Inflammatory macrophage (primary cell): ENCODE data around the gene BICRA.
A peak's percentile ranks its signal among the peaks of the same experiment; 100 is the strongest.
"Not testable (repeated sequence)": the region's sequence is repeated elsewhere in the genome, so short reads cannot be mapped to it uniquely, and the experiment has no call there.

Experiments used
- DNase-seq, 2 donors: peaks; one replicate each; pipeline ENCODE4 v3.0.0-alpha.2; 2020 to 2022

Gene BICRA

DNA sequence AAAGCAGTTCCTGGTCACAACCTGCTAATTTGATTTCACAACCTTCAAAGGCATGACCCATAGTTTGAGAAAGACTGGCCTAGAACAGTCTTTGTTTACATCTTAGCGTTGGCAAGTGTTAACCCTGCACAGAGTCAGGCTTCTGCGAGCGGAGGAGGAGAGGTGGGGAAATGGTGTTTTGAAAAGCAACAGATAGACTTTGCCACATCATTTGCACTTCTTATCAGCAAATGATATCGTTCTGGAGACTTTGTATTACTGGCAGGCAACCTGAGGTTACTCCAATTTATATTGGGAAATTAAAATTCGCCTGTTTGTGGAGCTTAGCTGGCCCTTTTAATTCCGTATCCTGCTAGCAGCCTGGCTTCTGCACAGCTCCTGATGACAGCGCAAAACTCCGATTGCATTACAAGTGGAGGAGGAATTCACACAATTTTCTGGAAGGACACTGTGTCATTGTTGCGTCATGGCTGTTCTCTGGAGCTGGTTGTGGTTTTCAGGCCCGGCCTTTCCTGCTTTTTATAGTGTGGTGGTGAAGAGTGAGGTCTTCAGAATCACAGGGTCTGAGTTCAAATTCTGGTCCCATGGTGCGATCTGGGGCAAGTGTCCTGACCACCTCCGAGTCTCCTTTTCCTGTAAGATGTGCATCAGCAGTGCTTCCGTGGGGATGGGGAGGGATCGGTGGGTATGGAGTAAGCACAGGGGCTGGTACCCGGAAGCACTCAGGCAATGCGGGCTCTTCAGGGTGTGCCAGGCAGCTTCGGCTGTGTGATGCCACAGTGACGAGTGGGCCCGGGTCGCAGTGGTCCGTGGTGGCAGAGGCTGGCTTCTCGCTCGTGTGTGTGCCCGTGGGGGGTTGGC, 55.2 kb downstream of the BICRA start:
- peak; percentile 90 to 95 for DNase-seq

DNA sequence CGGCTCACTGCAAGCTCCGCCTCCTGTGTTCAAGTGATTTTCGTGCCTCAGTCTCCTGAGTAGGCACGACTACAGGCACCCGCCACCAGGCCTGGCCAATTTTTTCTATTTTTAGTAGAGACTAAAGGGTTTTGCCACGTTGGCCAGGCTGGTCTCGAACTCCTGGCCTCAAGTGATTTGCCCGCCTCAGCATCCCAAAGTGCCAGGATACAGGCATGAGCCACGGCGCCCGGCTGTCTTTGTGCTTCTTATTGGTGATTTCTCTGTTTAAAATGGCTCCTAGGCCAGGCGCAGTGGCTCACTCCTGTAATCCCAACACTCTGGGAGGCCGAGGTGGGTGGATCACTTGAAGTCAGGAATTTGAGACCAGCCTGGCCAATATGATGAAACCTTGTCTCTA, 59.6 kb downstream of the BICRA start:
- DNase-seq: not testable (repeated sequence)

DNA sequence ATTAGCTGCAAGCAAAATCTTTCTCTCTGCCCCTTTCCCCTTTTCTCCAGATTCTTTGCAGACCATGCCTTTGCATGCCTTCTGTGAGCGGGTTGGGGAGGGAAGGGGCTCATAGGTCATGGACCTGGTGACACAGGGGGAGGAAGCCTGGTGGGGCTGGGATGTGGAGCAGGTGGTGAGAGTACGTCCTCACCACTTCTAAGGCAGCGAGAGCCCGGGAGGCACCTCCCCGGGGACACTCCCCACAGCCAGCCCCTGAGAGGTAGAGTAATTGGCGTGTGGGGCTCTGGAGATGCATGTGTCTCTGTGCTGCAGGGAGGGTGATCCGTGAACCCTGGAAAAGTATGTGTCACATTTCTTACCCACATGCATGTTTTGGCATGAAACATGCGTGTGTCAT, 61.8 kb downstream of the BICRA start:
- DNase-seq: no peak

DNA sequence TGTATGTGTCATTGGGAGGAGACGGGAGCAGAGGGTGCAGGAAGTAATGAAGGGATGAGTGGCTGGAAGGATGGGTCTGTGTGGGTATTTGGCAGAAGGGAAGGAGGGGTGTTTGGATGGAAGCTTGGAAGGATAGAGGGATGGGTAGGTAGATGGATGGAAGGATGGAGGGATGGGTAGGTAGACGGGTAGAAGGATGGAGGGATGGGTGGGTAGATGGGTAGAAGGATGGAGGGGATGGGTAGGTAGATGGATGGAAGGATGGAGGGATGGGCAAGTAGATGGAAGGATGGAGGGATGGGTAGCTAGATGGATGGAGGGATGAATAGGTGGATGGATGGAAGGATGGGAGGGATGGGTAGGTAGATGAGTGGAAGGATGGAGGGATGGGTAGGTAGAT, 62.6 kb downstream of the BICRA start:
- no peak for DNase-seq

DNA sequence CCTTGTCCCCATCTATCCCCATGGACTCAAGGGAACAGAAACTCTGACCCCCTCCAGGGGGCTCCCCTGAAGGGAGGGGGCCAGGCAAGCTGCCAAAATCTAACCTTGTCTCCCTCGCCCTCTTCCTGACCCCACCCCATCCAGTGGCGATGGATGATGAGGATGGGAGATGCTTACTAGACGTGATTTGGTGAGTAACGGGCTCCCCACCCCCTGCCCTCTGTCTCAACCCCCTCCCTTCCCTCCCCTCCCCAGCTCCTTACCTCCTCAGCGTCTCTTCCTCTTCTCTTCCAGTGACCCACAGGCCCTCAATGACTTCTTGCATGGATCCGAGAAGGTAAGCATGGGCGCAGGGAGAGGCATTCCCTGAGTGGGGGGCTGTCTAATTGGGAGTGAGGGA, 64.5 kb downstream of the BICRA start:
- no peak for DNase-seq

DNA sequence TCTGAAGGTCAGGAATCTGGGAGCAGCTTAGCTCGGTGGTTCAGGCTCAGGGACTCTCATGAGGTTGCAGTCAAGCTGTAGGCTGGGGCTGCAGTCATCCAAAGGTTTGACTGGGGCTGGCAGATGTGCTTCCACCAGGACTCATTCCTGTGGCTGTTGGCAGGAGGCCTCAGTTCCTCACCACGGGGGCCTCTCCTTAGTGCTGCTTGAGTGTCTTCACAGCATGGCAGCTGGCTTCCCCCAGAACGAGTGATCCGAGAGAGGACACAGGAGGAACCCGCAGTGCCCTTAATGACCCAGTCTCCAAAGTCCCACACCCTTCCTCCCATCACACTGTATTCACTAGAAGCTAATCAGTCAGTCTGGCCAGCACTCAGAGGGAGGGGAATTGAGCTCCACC, 65.6 kb downstream of the BICRA start:
- DNase-seq: no peak

DNA sequence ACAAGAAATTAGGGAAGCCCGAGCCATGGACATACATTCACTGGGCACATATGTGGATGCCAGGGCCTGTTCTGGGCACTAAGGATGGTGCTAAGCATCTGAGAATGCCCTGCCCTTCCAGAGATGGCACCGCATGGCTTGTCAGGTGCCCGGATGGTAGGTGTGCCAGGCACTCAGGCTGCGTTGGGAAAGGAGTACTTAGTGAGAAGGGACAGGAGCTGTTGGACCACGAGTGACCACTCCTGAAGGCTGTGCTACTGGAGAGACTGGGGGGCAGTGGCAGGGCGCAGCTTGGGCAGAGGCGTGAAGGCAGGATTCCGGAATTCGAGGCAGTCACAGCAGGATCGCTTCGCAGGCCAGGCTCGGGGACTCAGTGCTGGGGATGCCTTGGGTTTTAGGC, 66.3 kb downstream of the BICRA start:
- no peak for DNase-seq

DNA sequence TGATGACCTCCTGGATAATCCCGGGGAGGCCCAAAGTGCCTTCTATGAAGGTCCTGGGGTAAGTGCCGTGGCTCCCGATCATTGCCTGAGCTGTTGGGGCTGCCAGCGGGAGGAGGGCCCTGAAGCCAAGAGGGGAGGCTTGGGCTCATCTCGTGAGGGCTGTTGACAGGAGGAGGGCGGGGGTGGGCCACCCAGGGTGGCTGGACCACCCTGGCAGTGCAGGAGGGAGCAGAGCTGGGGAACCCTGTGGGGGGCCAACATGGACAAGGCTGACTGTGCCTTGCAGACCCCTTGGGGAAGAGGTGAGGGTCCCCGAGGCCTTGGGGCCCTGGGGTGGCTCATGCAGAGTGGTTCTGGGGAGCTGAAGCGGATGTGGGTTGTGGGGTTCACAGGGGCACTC, 66.9 kb downstream of the BICRA start:
- DNase-seq: no peak

DNA sequence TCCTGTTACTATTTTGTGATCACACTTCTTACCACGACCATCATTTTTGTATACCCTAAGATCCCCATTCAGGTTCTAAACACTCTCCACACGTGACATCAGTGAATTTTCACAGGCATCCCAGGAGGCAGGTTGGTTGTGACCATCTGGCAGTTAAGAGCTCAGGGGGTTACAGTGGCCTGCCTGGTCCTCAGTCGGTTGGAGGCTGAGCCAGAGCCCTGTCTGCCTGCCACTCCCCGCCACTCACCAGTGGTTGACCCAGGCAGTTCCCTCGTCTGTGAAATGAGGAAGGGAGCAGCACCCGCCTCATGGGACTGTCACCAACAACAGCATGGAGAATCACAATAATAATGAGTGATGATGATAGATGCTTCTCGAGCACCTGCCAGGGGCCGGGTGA, 67.9 kb downstream of the BICRA start:
- peak; percentile 8 to 11 for DNase-seq

DNA sequence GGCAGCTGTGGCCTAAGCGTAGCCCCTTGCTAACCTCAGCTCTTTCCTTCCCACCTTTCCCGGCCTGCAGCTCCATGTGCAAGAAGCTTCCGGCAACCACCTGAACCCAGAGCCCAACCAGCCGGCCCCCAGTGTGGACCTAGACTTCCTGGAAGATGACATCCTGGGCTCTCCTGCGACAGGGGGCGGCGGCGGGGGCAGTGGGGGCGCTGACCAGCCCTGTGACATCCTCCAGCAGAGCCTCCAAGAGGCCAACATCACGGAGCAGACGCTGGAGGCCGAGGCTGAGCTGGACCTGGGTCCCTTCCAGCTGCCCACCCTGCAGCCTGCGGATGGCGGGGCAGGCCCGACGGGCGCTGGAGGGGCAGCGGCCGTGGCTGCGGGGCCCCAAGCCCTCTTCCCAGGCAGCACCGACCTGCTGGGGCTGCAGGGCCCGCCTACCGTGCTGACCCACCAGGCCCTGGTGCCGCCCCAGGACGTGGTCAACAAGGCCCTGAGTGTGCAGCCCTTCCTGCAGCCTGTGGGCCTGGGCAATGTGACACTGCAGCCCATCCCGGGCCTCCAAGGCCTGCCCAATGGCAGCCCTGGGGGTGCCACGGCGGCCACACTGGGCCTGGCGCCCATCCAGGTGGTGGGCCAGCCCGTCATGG, 70.4 kb downstream of the BICRA start:
- DNase-seq: no peak

DNA sequence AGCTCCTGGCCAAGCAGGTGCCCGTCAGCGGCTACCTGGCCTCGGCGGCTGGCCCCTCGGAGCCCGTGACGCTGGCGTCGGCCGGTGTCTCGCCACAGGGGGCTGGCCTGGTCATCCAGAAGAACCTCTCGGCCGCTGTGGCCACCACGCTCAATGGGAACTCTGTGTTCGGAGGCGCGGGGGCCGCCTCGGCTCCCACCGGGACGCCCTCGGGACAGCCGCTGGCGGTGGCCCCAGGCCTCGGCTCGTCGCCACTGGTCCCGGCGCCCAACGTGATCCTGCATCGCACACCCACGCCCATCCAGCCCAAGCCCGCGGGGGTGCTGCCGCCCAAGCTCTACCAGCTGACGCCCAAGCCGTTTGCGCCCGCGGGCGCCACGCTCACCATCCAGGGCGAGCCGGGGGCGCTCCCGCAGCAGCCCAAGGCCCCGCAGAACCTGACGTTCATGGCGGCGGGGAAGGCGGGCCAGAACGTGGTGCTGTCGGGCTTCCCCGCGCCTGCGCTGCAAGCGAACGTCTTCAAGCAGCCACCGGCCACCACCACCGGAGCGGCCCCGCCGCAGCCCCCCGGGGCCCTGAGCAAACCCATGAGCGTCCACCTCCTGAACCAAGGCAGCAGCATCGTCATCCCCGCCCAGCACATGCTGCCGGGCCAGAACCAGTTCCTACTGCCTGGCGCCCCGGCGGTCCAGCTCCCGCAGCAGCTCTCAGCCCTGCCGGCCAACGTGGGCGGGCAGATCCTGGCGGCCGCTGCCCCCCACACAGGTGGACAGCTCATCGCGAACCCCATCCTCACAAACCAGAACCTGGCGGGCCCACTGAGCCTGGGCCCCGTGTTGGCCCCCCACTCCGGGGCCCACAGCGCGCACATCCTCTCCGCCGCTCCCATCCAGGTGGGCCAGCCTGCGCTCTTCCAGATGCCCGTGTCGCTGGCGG, 71.3 kb downstream of the BICRA start:
- no peak for DNase-seq

DNA sequence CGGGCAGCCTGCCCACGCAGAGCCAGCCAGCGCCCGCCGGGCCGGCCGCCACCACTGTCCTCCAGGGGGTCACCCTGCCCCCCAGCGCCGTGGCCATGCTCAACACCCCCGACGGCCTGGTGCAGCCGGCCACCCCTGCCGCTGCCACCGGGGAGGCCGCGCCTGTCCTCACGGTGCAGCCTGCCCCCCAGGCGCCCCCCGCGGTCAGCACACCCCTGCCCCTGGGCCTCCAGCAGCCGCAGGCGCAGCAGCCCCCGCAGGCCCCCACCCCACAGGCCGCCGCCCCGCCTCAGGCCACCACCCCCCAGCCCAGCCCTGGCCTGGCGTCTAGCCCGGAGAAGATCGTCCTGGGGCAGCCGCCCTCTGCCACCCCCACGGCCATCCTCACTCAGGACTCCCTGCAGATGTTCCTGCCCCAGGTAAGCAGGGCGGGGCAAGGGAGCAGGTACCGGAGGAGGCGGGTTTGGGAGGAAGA, 72.0 kb downstream of the BICRA start:
- no peak for DNase-seq

DNA sequence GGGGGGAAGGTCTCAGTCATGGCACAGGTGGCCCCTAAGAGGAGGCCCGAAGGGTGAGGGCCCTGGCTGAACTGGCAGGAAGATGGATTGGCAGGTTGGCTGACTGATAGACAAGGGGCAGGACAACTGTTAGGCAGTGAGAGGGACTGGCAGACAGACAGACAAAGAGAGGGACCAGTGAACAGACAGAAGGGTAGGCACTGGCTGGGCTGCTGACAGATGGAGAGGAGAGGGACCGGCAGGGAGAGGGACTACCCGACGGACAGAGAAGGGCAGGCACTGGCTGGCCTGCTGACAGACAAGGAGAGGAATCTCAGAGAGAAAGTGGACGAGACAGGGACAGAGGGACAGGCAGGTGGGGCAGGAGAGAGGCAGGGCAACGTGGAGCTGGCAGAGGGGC, 72.5 kb downstream of the BICRA start:
- DNase-seq: no peak

DNA sequence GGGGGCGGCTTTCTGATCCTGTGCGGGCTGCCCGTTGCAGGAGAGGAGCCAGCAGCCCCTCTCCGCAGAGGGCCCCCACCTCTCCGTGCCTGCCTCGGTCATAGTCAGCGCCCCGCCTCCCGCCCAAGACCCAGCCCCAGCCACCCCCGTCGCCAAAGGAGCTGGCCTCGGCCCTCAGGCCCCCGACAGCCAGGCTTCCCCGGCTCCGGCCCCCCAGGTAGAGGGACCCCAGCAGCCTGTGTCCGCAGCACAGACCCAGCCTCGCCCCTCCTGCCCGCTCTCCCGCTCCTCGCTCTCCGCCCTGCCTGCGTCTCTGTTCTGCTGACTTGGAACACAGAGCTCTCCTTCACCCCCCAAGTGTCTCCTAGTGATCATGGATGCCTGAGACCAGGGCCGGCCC, 73.0 kb downstream of the BICRA start:
- no peak for DNase-seq

DNA sequence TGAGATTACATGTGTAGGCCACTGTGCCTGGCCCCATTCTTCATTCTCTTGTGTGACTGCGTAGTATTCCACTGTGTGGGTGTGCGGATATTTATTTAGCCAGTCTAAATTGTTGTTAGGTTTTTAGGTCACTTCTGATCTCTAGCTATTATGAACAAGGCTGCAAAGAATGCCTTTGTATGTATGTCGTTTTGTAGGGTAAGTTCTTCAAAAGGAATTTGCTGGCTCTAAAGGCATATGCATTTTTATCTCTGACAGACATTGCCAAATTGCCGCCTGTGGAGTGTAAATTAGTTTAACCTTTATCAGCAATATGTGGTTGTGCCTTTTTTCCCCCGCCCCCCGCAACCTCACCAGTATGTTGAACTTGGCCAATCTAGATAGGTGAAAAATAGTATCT, 74.0 kb downstream of the BICRA start:
- DNase-seq: no peak

DNA sequence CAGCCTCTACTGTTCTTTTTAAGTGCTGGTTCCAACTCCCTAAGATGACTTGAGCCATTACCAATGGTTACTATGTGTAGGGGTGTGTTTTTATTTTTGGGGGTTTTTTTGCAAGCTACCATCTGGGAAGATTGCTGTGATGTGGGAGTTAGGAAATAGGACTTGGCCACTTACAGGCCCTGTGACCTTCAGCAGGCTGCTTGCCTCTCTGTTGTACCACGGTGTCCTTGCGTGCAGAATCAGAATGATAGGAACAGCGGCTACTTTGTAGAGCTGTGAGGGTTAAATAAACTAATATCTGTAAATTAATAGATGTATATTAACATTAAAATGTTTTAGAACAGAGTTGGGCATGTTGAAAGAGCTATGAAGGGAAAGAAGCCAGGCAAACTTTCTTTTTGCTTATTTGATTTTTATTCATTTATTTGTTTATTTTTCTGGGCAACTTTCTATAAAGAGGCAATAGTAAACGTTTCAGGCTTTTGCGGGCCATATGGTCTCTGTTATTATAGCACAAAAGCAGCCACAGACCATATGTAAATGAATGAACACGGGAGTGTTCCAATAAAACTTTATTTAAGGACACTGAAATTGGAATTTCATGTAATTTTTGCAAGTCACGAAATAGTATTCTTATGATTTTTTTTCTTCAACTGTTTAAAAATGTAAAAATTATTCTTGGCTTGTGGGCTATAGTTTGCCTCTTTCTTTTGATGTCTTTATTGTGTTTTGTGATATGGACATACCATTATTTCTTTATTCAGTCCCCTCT, 77.9 kb downstream of the BICRA start:
- no peak for DNase-seq

DNA sequence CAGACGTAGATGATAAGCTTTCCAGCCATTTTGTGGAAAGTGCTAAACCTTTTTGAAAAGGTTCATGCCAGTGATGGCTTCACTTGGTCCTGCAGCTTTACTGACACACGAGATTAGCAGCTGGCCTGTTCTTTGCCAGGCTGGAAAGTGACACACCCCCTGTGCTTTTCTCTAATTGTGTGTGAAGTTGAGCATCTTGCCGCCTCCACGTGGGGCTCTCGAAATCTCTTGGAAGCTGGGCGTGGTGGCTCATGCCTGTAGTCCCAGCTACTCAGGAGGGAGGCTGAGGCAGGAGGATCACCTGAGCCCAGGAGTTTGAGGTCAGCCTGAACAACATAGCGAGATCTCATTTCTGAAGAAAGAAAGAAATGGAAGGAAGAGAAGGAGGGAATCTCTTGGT, 79.0 kb downstream of the BICRA start:
- DNase-seq: no peak

DNA sequence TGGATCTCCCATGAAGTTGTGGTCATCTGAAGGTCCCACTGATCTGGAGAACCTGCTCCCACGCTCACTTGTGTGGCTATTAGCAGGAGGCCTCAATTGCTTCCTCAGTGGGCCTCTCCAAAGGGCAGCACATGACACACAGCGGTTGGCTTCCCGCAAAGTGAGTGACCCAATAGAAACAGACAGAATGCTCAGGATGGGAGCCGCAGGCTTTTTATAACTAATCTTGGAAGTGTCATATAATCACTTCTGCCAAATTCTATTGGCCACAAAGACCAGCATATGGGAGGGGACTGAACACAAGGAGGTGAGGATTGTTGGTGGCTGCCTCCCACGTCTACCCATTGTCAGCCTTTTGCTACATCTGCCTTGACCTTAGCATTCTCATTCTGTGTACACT, 82.2 kb downstream of the BICRA start:
- DNase-seq: no peak

DNA sequence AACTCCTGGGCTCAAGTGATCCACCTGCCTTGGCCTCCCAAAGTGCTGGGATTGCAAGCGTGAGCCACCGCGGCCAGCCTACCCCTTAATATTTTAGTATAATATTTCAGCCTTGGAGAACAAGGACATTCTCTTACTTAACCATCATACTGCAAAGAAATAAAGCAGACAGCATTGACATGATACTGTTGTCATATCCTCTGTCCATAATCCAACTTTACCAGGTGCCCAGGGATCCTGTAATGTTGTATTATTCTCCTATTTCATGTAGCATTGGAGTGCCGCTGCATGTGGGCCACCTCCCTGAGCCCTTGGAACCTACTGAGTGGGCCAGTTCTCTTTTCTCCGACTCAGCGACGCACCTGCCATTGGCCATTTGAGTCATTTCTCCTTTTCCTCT, 82.8 kb downstream of the BICRA start:
- no peak for DNase-seq

DNA sequence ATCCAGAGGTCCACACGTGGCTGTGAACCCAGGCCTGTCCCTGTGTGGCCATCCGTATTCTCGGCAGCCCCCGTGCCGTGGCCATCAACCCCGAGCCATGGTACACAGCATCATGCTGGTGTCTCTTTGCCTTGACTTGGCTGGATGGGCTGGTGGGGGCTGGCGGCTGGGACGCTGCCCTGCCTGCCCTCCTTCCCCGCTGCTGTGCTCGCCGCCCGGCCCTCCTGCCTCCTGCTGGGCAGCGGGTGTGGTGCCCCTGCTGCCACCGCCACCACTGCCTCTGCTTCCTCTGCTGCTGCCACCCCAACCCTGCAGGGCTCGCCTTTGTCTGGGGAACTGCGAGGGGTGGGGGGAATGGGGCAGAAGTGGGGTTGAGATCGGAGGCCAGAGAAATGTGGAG, 84.6 kb downstream of the BICRA start:
- DNase-seq: no peak

DNA sequence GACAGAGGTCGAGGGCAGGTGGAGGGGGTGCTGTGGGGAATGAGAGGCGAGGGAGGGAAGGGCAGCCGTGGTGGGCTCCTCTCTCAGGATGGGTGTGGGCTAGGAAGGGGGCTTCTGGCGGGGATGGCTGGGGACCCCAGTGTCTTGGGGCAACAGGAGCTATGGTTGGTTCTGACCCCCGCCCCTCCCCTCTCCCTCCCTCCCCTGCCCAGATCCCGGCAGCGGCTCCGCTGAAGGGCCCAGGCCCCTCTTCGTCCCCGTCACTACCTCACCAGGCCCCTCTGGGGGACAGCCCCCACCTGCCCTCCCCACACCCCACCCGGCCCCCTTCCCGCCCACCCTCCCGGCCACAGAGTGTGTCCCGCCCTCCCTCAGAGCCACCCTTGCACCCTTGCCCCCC, 85.0 kb downstream of the BICRA start:
- no peak for DNase-seq
